ENCODE measurements around the gene PLA2G10. TPM values are rescaled to one million over a fixed set of nuclear protein-coding genes. Genes with fewer than 3 reads are reported as not detected.
"Not testable (repeated sequence)": the region's sequence is repeated elsewhere in the genome, so short reads cannot be mapped to it uniquely, and the experiment has no call there.

The PLA2G10 gene, protein sequence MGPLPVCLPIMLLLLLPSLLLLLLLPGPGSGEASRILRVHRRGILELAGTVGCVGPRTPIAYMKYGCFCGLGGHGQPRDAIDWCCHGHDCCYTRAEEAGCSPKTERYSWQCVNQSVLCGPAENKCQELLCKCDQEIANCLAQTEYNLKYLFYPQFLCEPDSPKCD
- polyA plus RNA-seq, result under 1 TPM; 0.04 to 0.24 TPM

GRCh38 chr16:14694129-14694528 is at the start of gene PLA2G10:
TSS of gene PLA2G10 (minus strand) at chr16:14694308. CDS start at chr16:14694229, 79 bp downstream.
- no CpG with 5 or more reads among the region's 28 CpGs for WGBS, 2 donors
- not testable (repeated sequence) for H3K4me3 ChIP-seq (ENCODE audit: low read depth in 1 of 2, low read length in 2 of 2); H3K27ac ChIP-seq (ENCODE audit: low read depth in 2 of 2, low read length in 1 of 2); H3K9me3 ChIP-seq (ENCODE audit: control insufficient read depth in 2 of 2, insufficient read depth in 1 of 2, low read depth in 1 of 2, low read length in 1 of 2); H3K27me3 ChIP-seq (ENCODE audit: control insufficient read depth in 1 of 2, insufficient read depth in 2 of 2, low read length in 2 of 2); H3K4me1 ChIP-seq (ENCODE audit: control insufficient read depth in 2 of 2, insufficient read depth in 2 of 2, low read length in 1 of 2); H3K36me3 ChIP-seq (ENCODE audit: control insufficient read depth in 2 of 2, insufficient read depth in 2 of 2, low read length in 1 of 2)

- not testable (repeated sequence) for H3K27ac ChIP-seq (ENCODE audit: low read depth in 2 of 2, low read length in 1 of 2); H3K4me3 ChIP-seq (ENCODE audit: low read depth in 1 of 2, low read length in 2 of 2); H3K9me3 ChIP-seq (ENCODE audit: control insufficient read depth in 2 of 2, insufficient read depth in 1 of 2, low read depth in 1 of 2, low read length in 1 of 2); H3K27me3 ChIP-seq (ENCODE audit: control insufficient read depth in 1 of 2, insufficient read depth in 2 of 2, low read length in 2 of 2); H3K4me1 ChIP-seq (ENCODE audit: control insufficient read depth in 2 of 2, insufficient read depth in 2 of 2, low read length in 1 of 2); H3K36me3 ChIP-seq (ENCODE audit: control insufficient read depth in 2 of 2, insufficient read depth in 2 of 2, low read length in 1 of 2)
- no CpG with 5 or more reads among the region's 73 CpGs for WGBS, 2 donors
These were observed 48.4 kb upstream of the PLA2G10 start, which contains the start of gene NPIPA2 for GRCh38 chr16:14742273-14743128. TSS of gene NPIPA2 (plus strand) at chr16:14742533. CDS start at chr16:14748066, 5,533 bp downstream.

DNA sequence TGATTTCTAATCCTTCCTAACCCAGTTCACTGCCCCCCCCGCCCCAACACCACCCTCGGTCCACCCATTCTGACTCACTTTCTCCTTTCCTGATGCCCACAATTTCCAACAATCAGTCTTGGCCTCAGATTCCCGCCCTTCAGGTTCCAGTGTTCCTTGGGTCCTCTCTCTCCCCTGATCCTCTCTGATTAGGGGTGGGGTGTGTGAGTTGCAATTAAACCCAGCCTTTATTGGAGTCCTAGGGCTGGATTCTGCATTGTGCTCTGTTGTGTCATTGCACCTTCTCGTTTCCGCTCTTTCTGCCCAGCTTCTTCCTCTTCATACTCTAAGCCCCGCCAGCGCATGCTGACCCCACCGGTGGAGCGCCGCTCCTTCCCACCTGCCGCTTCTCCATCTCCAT is 47.7 kb upstream of the PLA2G10 start:
- H3K27ac ChIP-seq (ENCODE audit: low read depth in 2 of 2, low read length in 1 of 2); H3K36me3 ChIP-seq (ENCODE audit: control insufficient read depth in 2 of 2, insufficient read depth in 2 of 2, low read length in 1 of 2); H3K27me3 ChIP-seq (ENCODE audit: control insufficient read depth in 1 of 2, insufficient read depth in 2 of 2, low read length in 2 of 2); H3K4me1 ChIP-seq (ENCODE audit: control insufficient read depth in 2 of 2, insufficient read depth in 2 of 2, low read length in 1 of 2); H3K9me3 ChIP-seq (ENCODE audit: control insufficient read depth in 2 of 2, insufficient read depth in 1 of 2, low read depth in 1 of 2, low read length in 1 of 2); H3K4me3 ChIP-seq (ENCODE audit: low read depth in 1 of 2, low read length in 2 of 2): not testable (repeated sequence)
- no CpG with 5 or more reads among the region's 11 CpGs for WGBS, 2 donors

DNA sequence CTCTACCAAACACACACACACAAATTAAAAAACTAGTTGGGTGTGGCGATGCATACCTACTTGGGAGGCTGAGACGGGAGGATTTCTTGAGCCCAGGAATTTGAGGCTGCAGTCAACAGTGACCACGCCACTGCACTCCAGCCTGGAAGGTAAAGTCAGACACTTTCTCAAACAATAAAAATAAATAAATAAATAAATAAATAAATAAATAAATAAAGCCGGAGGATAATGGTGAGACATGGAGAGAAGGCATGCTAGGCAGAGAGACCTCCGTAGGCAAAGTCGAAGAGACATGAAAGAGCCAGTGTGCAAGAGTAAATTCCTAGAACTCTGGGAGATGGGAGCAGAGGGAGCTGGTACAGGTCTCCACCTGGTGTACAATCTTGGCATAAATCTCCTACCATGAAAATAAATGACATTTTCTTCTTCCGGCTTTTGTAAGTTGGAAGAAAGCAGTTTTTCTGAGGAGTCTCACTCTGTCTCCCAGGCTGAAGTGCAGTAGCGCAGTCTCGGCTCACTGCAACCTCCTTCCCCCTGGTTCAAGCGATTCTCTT is 46.8 kb upstream of the PLA2G10 start:
- H3K27me3 ChIP-seq (ENCODE audit: control insufficient read depth in 1 of 2, insufficient read depth in 2 of 2, low read length in 2 of 2); H3K9me3 ChIP-seq (ENCODE audit: control insufficient read depth in 2 of 2, insufficient read depth in 1 of 2, low read depth in 1 of 2, low read length in 1 of 2); H3K36me3 ChIP-seq (ENCODE audit: control insufficient read depth in 2 of 2, insufficient read depth in 2 of 2, low read length in 1 of 2); H3K27ac ChIP-seq (ENCODE audit: low read depth in 2 of 2, low read length in 1 of 2); H3K4me3 ChIP-seq (ENCODE audit: low read depth in 1 of 2, low read length in 2 of 2); H3K4me1 ChIP-seq (ENCODE audit: control insufficient read depth in 2 of 2, insufficient read depth in 2 of 2, low read length in 1 of 2): not testable (repeated sequence)
- 15 to 50% methylated on average over 1 of the region's 10 CpGs for WGBS, 2 donors

DNA sequence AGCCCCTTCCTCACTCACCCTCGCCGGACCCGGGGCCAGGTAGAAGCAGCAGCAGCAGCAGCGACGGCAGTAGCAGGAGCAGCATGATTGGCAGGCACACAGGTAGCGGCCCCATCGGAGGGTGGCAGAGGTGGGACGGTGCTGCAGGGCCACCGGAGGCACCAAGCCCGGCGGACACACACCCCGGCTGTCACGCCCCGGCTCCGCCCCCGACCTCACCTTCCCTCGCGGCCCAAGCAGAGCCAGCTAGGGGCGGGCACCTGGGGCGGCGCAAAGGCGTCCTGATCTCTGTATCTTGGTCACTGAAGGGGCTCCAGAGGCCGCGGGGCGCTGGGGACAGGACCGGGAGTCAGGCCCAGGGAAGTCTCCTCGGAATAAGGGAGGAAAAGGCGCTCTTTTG is 39.1 kb upstream of the PLA2G10 start:
- H3K27me3 ChIP-seq (ENCODE audit: control insufficient read depth in 1 of 2, insufficient read depth in 2 of 2, low read length in 2 of 2); H3K4me1 ChIP-seq (ENCODE audit: control insufficient read depth in 2 of 2, insufficient read depth in 2 of 2, low read length in 1 of 2); H3K36me3 ChIP-seq (ENCODE audit: control insufficient read depth in 2 of 2, insufficient read depth in 2 of 2, low read length in 1 of 2); H3K4me3 ChIP-seq (ENCODE audit: low read depth in 1 of 2, low read length in 2 of 2); H3K27ac ChIP-seq (ENCODE audit: low read depth in 2 of 2, low read length in 1 of 2); H3K9me3 ChIP-seq (ENCODE audit: control insufficient read depth in 2 of 2, insufficient read depth in 1 of 2, low read depth in 1 of 2, low read length in 1 of 2): not testable (repeated sequence)
- WGBS, 2 donors, result no CpG with 5 or more reads among the region's 28 CpGs

DNA sequence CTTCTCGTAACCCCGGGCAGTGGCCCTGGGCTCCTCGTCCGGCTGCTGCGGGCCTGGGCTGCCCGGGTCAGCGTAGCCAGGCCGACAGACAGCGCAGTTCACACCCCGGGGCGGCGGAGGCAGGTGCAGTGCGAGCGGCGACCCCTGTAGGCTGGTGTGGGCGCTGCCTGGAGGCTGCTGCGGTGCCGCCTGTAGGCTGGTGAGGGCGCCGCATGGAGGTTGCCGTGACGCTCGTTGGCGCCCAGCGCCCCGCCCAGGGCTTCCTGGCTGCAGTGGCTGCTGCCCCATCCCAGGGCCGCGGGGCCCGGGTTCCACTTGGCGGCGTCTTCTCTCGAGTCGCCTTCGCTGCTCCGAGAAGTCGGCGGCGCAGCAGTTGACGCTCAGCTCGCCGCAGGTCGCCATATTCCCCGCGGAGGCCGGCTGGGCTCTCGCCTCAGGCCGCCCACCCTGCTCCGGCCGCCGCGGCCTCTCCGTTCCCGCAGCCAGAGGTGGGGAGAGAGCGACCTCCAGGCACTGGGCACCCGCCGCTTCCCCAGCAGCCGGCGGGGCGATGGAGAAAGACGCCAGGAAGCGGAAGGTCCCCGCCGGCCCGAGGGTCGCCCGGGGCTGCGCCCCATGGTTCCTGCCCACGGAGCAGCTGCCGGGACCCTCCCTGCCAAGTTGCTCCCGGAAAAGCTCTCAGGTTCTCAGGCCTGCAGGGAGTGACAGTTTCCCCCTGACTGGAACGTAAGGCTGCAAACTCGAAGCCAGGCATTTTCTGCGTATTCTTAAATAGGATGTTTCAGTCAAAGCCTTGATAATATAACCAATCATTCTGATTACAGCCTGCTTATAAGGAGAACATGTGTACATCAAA is 9.3 kb upstream of the PLA2G10 start, which contains the start of gene NPIPA3:
Gene NPIPA3, plus strand, starts transcription at position 256 of the 856 bp plus-strand sequence. CDS start 5,533 bp downstream, outside the sequence.
- no CpG with 5 or more reads among the region's 73 CpGs for WGBS, 2 donors
- H3K4me3 ChIP-seq (ENCODE audit: low read depth in 1 of 2, low read length in 2 of 2); H3K4me1 ChIP-seq (ENCODE audit: control insufficient read depth in 2 of 2, insufficient read depth in 2 of 2, low read length in 1 of 2); H3K27me3 ChIP-seq (ENCODE audit: control insufficient read depth in 1 of 2, insufficient read depth in 2 of 2, low read length in 2 of 2); H3K36me3 ChIP-seq (ENCODE audit: control insufficient read depth in 2 of 2, insufficient read depth in 2 of 2, low read length in 1 of 2); H3K9me3 ChIP-seq (ENCODE audit: control insufficient read depth in 2 of 2, insufficient read depth in 1 of 2, low read depth in 1 of 2, low read length in 1 of 2); H3K27ac ChIP-seq (ENCODE audit: low read depth in 2 of 2, low read length in 1 of 2): not testable (repeated sequence)

GRCh38 chr16:14702672-14703071 is 8.6 kb upstream of the PLA2G10 start:
- not testable (repeated sequence) for H3K4me1 ChIP-seq (ENCODE audit: control insufficient read depth in 2 of 2, insufficient read depth in 2 of 2, low read length in 1 of 2); H3K36me3 ChIP-seq (ENCODE audit: control insufficient read depth in 2 of 2, insufficient read depth in 2 of 2, low read length in 1 of 2); H3K27ac ChIP-seq (ENCODE audit: low read depth in 2 of 2, low read length in 1 of 2); H3K4me3 ChIP-seq (ENCODE audit: low read depth in 1 of 2, low read length in 2 of 2); H3K9me3 ChIP-seq (ENCODE audit: control insufficient read depth in 2 of 2, insufficient read depth in 1 of 2, low read depth in 1 of 2, low read length in 1 of 2); H3K27me3 ChIP-seq (ENCODE audit: control insufficient read depth in 1 of 2, insufficient read depth in 2 of 2, low read length in 2 of 2)
- WGBS, 2 donors, result no CpG with 5 or more reads among the region's 11 CpGs

DNA sequence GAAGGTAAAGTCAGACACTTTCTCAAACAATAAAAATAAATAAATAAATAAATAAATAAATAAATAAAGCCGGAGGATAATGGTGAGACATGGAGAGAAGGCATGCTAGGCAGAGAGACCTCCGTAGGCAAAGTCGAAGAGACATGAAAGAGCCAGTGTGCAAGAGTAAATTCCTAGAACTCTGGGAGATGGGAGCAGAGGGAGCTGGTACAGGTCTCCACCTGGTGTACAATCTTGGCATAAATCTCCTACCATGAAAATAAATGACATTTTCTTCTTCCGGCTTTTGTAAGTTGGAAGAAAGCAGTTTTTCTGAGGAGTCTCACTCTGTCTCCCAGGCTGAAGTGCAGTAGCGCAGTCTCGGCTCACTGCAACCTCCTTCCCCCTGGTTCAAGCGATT is 7.8 kb upstream of the PLA2G10 start:
- not testable (repeated sequence) for H3K9me3 ChIP-seq (ENCODE audit: control insufficient read depth in 2 of 2, insufficient read depth in 1 of 2, low read depth in 1 of 2, low read length in 1 of 2); H3K4me3 ChIP-seq (ENCODE audit: low read depth in 1 of 2, low read length in 2 of 2); H3K27ac ChIP-seq (ENCODE audit: low read depth in 2 of 2, low read length in 1 of 2); H3K4me1 ChIP-seq (ENCODE audit: control insufficient read depth in 2 of 2, insufficient read depth in 2 of 2, low read length in 1 of 2); H3K27me3 ChIP-seq (ENCODE audit: control insufficient read depth in 1 of 2, insufficient read depth in 2 of 2, low read length in 2 of 2); H3K36me3 ChIP-seq (ENCODE audit: control insufficient read depth in 2 of 2, insufficient read depth in 2 of 2, low read length in 1 of 2)
- 25 to 36% methylated on average over 1 to 2 of the region's 7 CpGs for WGBS, 2 donors

DNA sequence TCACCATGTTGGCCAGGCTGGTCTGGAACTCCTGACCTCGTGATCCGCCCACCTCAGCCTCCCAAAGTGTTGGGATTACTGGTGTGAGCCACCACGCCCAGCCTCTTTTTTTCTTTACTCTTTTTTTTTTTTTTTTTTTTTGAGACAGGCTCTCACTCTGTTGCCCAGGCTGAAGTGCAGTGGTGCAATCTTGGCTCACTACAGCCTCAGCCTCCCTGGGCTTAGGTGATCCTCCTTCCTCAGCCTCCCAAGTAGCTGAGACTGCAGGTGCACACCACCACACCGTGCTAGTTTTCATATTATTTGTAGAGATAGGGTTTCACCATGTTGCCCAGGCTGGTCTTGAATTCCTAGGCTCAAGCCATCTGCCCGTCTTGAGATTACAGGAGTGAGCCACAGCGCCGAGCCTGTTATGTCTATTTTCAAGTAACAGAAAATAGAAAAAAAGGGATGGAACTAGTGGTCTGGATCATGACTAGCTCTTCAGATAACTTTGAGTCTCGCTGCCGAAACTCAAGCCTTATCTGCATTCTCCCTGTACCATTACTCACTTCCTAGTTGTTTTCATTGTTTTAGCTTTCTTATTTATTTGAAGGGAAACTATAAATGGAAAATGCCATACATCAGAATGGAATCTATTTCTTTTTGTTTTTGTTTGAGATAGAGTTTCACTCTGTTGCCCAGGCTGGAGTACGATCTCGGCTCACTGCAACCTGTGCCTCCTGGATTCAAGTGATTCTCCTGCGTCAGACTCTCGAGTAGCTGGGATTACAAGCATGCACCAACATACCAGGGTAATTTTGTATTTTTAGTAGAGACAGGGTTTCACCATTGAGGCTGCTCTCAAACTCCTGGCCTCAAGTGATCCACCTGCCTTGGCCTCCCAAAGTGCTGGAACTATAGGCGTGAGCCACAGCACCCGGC is 8.0 kb downstream of the PLA2G10 start:
- H3K27ac ChIP-seq (ENCODE audit: low read depth in 2 of 2, low read length in 1 of 2); H3K27me3 ChIP-seq (ENCODE audit: control insufficient read depth in 1 of 2, insufficient read depth in 2 of 2, low read length in 2 of 2); H3K4me3 ChIP-seq (ENCODE audit: low read depth in 1 of 2, low read length in 2 of 2); H3K4me1 ChIP-seq (ENCODE audit: control insufficient read depth in 2 of 2, insufficient read depth in 2 of 2, low read length in 1 of 2); H3K36me3 ChIP-seq (ENCODE audit: control insufficient read depth in 2 of 2, insufficient read depth in 2 of 2, low read length in 1 of 2); H3K9me3 ChIP-seq (ENCODE audit: control insufficient read depth in 2 of 2, insufficient read depth in 1 of 2, low read depth in 1 of 2, low read length in 1 of 2): not testable (repeated sequence)
- 80 to 83% methylated on average over 15 of the region's 15 CpGs for WGBS, 2 donors

Measured in esophagus (tissue), 2 donors.